ENCODE measurements around the gene TCP11. TPM values are rescaled to one million over a fixed set of nuclear protein-coding genes. Genes with fewer than 3 reads are reported as not detected.

TCP11 gene
- total RNA-seq, 1 experiment from 2014 or later = not detected

DNA sequence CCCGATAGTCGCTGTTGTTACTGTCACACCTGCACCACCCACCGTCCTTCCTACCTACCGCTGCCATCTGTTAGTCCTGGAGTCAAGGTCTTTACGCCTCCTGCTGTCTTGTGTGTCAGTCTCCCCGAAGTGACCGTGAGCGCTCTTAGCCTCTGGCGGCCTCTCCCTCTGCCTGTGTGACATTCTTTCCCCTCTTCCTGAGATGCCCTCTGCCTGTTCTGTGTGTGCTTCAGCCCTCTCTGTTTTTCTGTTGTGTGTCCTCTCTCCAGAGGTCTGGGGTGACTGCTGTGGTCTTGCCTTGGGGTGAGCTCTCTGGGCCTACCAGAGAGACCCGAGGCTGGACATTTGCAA, 54.9 kb downstream of the TCP11 start:
- Mint-ChIP-seq H3K4me1 (peaks cover 20 to 23% of the 10 kb centered on the region in 2 experiments), H3K27ac (peak overlapping the region in 2 of 3 experiments; percentile 6 to 21; a peak in 2 of 7 replicates), H3K27me3 (ENCODE audit: low read depth) (no peaks in the 10 kb centered on the region), H3K9me3 (no peaks in the 10 kb centered on the region; a peak in 1 of 5 replicates), H3K36me3 (ENCODE audit: insufficient read depth in 1 of 3, low read depth in 3 of 3) (peaks cover 20 to 65% (median 54%) of the 10 kb centered on the region in 3 experiments; a peak in 6 of 7 replicates), H3K4me3 (no peak overlapping the region)
- Histone ChIP-seq H3K18ac (ENCODE audit: insufficient read length, low read depth, low read length) (no peak overlapping the region), H3T11ph (ENCODE audit: low read length) (no peak overlapping the region), H3K23me2 (ENCODE audit: insufficient read length, low read depth, low read length, poor library complexity, severe bottlenecking) (no peaks in the 10 kb centered on the region), H3K4ac (ENCODE audit: low read depth, low read length) (no peak overlapping the region), H3K23ac (ENCODE audit: insufficient read length, low read depth, low read length) (no peak overlapping the region), H4K20me1 (ENCODE audit: control insufficient read depth, insufficient read depth, insufficient read length) (no peaks in the 10 kb centered on the region), H2BK5ac (ENCODE audit: insufficient read length, low read length) (no peak overlapping the region), H4K91ac (ENCODE audit: insufficient read length, low read depth, low read length) (no peak overlapping the region), H2BK20ac (ENCODE audit: low read depth, low read length, poor library complexity, severe bottlenecking) (no peak overlapping the region), H3K9me3 (ENCODE audit: control insufficient read depth, low read depth, low read length) (no peaks in the 10 kb centered on the region), H3K4me2 (ENCODE audit: insufficient read depth, insufficient read length, low read length) (no peak overlapping the region), H3K14ac (ENCODE audit: insufficient read depth, low read length) (no peak overlapping the region), H2BK120ac (ENCODE audit: low read depth, low read length, poor library complexity, severe bottlenecking) (no peak overlapping the region), H3K56ac (ENCODE audit: insufficient read length, low read depth, low read length) (no peak overlapping the region), H2BK12ac (ENCODE audit: insufficient read length, low read depth, low read length) (no peak overlapping the region), H3K4me1 (ENCODE audit: insufficient read depth, low read length) (no peaks in the 10 kb centered on the region), H2AK5ac (ENCODE audit: insufficient read length, low read length) (no peak overlapping the region), H3K9ac (ENCODE audit: extremely low read depth, insufficient read length, low read length) (no peak overlapping the region), H3K27ac (ENCODE audit: insufficient read length, low read depth, low read length) (no peak overlapping the region), H3K79me2 (ENCODE audit: insufficient read depth, low read length) (no peaks in the 10 kb centered on the region), H4K8ac (replicated peaks; ENCODE audit: insufficient read length, low read depth, low read length) (no peak overlapping the region), H3K27me3 (ENCODE audit: insufficient read depth, low read length) (no peaks in the 10 kb centered on the region), H4K5ac (ENCODE audit: insufficient read length, low read depth, low read length) (no peak overlapping the region), H2BK15ac (ENCODE audit: low read depth, low read length) (no peak overlapping the region), H3K79me1 (ENCODE audit: insufficient read depth, low read depth, low read length, poor library complexity, severe bottlenecking) (no peaks in the 10 kb centered on the region), H2AFZ (ENCODE audit: low read length) (no peak overlapping the region)
- no peak for TF ChIP-seq CTCF (conservative IDR thresholded peaks at IDR 0.05)
- WGBS (ENCODE audit: extremely low coverage, insufficient read length, low lambda C conversion rate) = no CpG with 5 or more reads among the region's 10 CpGs
- DNase-seq = peak; percentile 17
